Activated naive CD8-positive, alpha-beta T cell treated with anti-CD3 and anti-CD28 coated beads for 36 hours (primary cell): ENCODE measurements around the gene RGS3. TPM values are rescaled to one million over a fixed set of nuclear protein-coding genes. Genes with fewer than 3 reads are reported as not detected.

Experiments used
- DNase-seq: peaks from one replicate; pipeline ENCODE4 v3.0.0; 2021
- H3K27ac Mint-ChIP-seq: one replicate; pipeline ENCODE4 v1.8.0; 2022; ENCODE audit warnings: mild to moderate bottlenecking, moderate library complexity, mixed read lengths
- H3K27me3 Mint-ChIP-seq: one replicate; pipeline ENCODE4 v1.8.0; 2022; ENCODE audit warnings: mild to moderate bottlenecking, mixed read lengths
- H3K36me3 Mint-ChIP-seq: one replicate; pipeline ENCODE4 v1.8.0; 2021; ENCODE audit warnings: mild to moderate bottlenecking, mixed read lengths
- H3K4me1 Mint-ChIP-seq: one replicate; pipeline ENCODE4 v1.8.0; 2021; ENCODE audit warnings: mixed read lengths
- H3K4me3 Mint-ChIP-seq: one replicate; pipeline ENCODE4 v1.8.0; 2022; ENCODE audit warnings: mild to moderate bottlenecking, moderate library complexity, mixed read lengths
- H3K9me3 Mint-ChIP-seq: one replicate; pipeline ENCODE4 v1.8.0; 2022; ENCODE audit warnings: mixed read lengths
- total RNA-seq, 2 experiments: library from RNA; stranded (reverse); gene quantifications; one replicate each; pipeline ENCODE4 v1.2.3, GENCODE V29; 2021

The RGS3 gene
- total RNA-seq, 2 experiments from 2014 or later, result 61.7 to 65.0 TPM

- no peak overlapping the region for H3K4me3 Mint-ChIP-seq
- H3K4me1 Mint-ChIP-seq, result peaks cover 18% of the 10 kb centered on the region
- no peak overlapping the region for H3K27ac Mint-ChIP-seq
- no peak for DNase-seq
- no peaks in the 10 kb centered on the region for H3K9me3 Mint-ChIP-seq
- H3K27me3 Mint-ChIP-seq, result no peaks in the 10 kb centered on the region
- no peaks in the 10 kb centered on the region for H3K36me3 Mint-ChIP-seq
These were observed 150.4 kb downstream of the RGS3 start for GRCh38 chr9:113613815-113614413.

- peaks cover 23% of the 10 kb centered on the region for H3K4me1 Mint-ChIP-seq
- no peaks in the 10 kb centered on the region for H3K27me3 Mint-ChIP-seq
- peak; percentile 31 for DNase-seq
- no peaks in the 10 kb centered on the region for H3K9me3 Mint-ChIP-seq
- H3K27ac Mint-ChIP-seq, result peak overlapping the region; percentile 76
- H3K4me3 Mint-ChIP-seq, result no peak overlapping the region
- no peaks in the 10 kb centered on the region for H3K36me3 Mint-ChIP-seq
These were observed 151.5 kb downstream of the RGS3 start for GRCh38 chr9:113614843-113615648.

GRCh38 chr9:113616116-113616515, 152.6 kb downstream of the RGS3 start:
- no peak overlapping the region for H3K4me3 Mint-ChIP-seq
- H3K4me1 Mint-ChIP-seq, result peaks cover 28% of the 10 kb centered on the region
- H3K27me3 Mint-ChIP-seq, result no peaks in the 10 kb centered on the region
- no peak overlapping the region for H3K27ac Mint-ChIP-seq
- H3K9me3 Mint-ChIP-seq, result no peaks in the 10 kb centered on the region
- DNase-seq, result no peak
- H3K36me3 Mint-ChIP-seq, result no peaks in the 10 kb centered on the region

GRCh38 chr9:113616621-113617496, 153.3 kb downstream of the RGS3 start:
- H3K27ac Mint-ChIP-seq, result no peak overlapping the region
- no peak for DNase-seq
- H3K4me3 Mint-ChIP-seq, result no peak overlapping the region
- H3K9me3 Mint-ChIP-seq, result no peaks in the 10 kb centered on the region
- H3K4me1 Mint-ChIP-seq, result peaks cover 33% of the 10 kb centered on the region
- no peaks in the 10 kb centered on the region for H3K27me3 Mint-ChIP-seq
- no peaks in the 10 kb centered on the region for H3K36me3 Mint-ChIP-seq

GRCh38 chr9:113617550-113617949, 154.0 kb downstream of the RGS3 start:
- Mint-ChIP-seq H3K4me1 (peaks cover 39% of the 10 kb centered on the region), H3K27me3 (no peaks in the 10 kb centered on the region), H3K36me3 (no peaks in the 10 kb centered on the region), H3K9me3 (no peaks in the 10 kb centered on the region), H3K4me3 (no peak overlapping the region), H3K27ac (no peak overlapping the region)
- DNase-seq, result no peak

GRCh38 chr9:113618836-113619490, 155.4 kb downstream of the RGS3 start:
- Mint-ChIP-seq H3K36me3 (no peaks in the 10 kb centered on the region), H3K27ac (no peak overlapping the region), H3K4me3 (no peak overlapping the region), H3K27me3 (no peaks in the 10 kb centered on the region), H3K9me3 (no peaks in the 10 kb centered on the region), H3K4me1 (peaks cover 50% of the 10 kb centered on the region)
- no peak for DNase-seq

GRCh38 chr9:113619491-113620376, 156.2 kb downstream of the RGS3 start:
- Mint-ChIP-seq H3K27ac (no peak overlapping the region), H3K36me3 (no peaks in the 10 kb centered on the region), H3K4me1 (peaks cover 49% of the 10 kb centered on the region), H3K9me3 (no peaks in the 10 kb centered on the region), H3K4me3 (no peak overlapping the region), H3K27me3 (no peaks in the 10 kb centered on the region)
- no peak for DNase-seq

- H3K36me3 Mint-ChIP-seq, result no peaks in the 10 kb centered on the region
- H3K4me3 Mint-ChIP-seq, result no peak overlapping the region
- peak; percentile 60 for DNase-seq
- no peaks in the 10 kb centered on the region for H3K9me3 Mint-ChIP-seq
- H3K27ac Mint-ChIP-seq, result no peak overlapping the region
- no peaks in the 10 kb centered on the region for H3K27me3 Mint-ChIP-seq
- peaks cover 41% of the 10 kb centered on the region for H3K4me1 Mint-ChIP-seq
These were observed 157.0 kb downstream of the RGS3 start for GRCh38 chr9:113620377-113621161.

- Mint-ChIP-seq H3K36me3 (no peaks in the 10 kb centered on the region), H3K27ac (no peak overlapping the region), H3K9me3 (no peaks in the 10 kb centered on the region), H3K4me1 (peaks cover 39% of the 10 kb centered on the region), H3K27me3 (no peaks in the 10 kb centered on the region), H3K4me3 (no peak overlapping the region)
- DNase-seq, result no peak
These were observed 157.8 kb downstream of the RGS3 start for GRCh38 chr9:113621309-113621791.

- H3K36me3 Mint-ChIP-seq, result no peaks in the 10 kb centered on the region
- H3K4me3 Mint-ChIP-seq, result no peak overlapping the region
- no peaks in the 10 kb centered on the region for H3K27me3 Mint-ChIP-seq
- no peaks in the 10 kb centered on the region for H3K9me3 Mint-ChIP-seq
- no peak for DNase-seq
- peak overlapping the region; percentile 92 for H3K27ac Mint-ChIP-seq
- H3K4me1 Mint-ChIP-seq, result peaks cover 39% of the 10 kb centered on the region
These were observed 158.5 kb downstream of the RGS3 start for GRCh38 chr9:113621980-113622379.

GRCh38 chr9:113622600-113623400, 159.3 kb downstream of the RGS3 start:
- no peaks in the 10 kb centered on the region for H3K9me3 Mint-ChIP-seq
- peak overlapping the region; percentile 92 for H3K27ac Mint-ChIP-seq
- peak; percentile 81 for DNase-seq
- no peaks in the 10 kb centered on the region for H3K36me3 Mint-ChIP-seq
- peaks cover 34% of the 10 kb centered on the region for H3K4me1 Mint-ChIP-seq
- H3K4me3 Mint-ChIP-seq, result peak overlapping the region; percentile 1
- no peaks in the 10 kb centered on the region for H3K27me3 Mint-ChIP-seq

GRCh38 chr9:113623851-113624485, 160.4 kb downstream of the RGS3 start:
- Mint-ChIP-seq H3K27ac (peak overlapping the region; percentile 92), H3K36me3 (no peaks in the 10 kb centered on the region), H3K4me3 (no peak overlapping the region), H3K27me3 (no peaks in the 10 kb centered on the region), H3K4me1 (peaks cover 32% of the 10 kb centered on the region), H3K9me3 (no peaks in the 10 kb centered on the region)
- DNase-seq, result no peak
